Activated T-cell treated with anti-CD3 and anti-CD28 coated beads, Interleukin-2, amount 50 U/mL, for 72 hours (primary cell): ENCODE data around the gene ZDHHC16. TPM values are rescaled to one million over a fixed set of nuclear protein-coding genes. Genes with fewer than 3 reads are reported as not detected.
A peak's percentile ranks its signal among the peaks of the same experiment; 100 is the strongest.
"Not testable (repeated sequence)": the region's sequence is repeated elsewhere in the genome, so short reads cannot be mapped to it uniquely, and the experiment has no call there.

Experiments used
- ATAC-seq, 2 donors: fragments of 150-1000 bp; cut with Tn5 transposase; replicated peaks in 1 of 2; 2 replicates each; pipeline ENCODE4 v1.10.0; 2021; ENCODE audit warnings: moderate library complexity in 2 of 2, mild to moderate bottlenecking in 1 of 2
- DNase-seq, 2 donors: peaks; one replicate each; pipeline ENCODE4 v3.0.0; 2021 to 2022; ENCODE audit warnings: mixed read lengths in 1 of 2
- H3K27ac Mint-ChIP-seq: one replicate; pipeline ENCODE4 v1.8.0; 2022; ENCODE audit warnings: mild to moderate bottlenecking, moderate library complexity, mixed read lengths
- H3K27me3 Mint-ChIP-seq: one replicate; pipeline ENCODE4 v1.8.0; 2022; ENCODE audit warnings: low read depth, mixed read lengths
- H3K36me3 Mint-ChIP-seq, 2 donors: one replicate each; pipeline ENCODE4 v1.8.0; 2022; ENCODE audit warnings: mixed read lengths in 2 of 2, mild to moderate bottlenecking in 1 of 2; ENCODE audit not compliant: insufficient read depth in 2 of 2
- H3K4me1 Mint-ChIP-seq: one replicate; pipeline ENCODE4 v1.8.0; 2022; ENCODE audit warnings: low read depth, mixed read lengths
- H3K4me3 Mint-ChIP-seq, 2 donors: one replicate each; pipeline ENCODE4 v1.8.0; 2022; ENCODE audit warnings: mild to moderate bottlenecking in 2 of 2, mixed read lengths in 2 of 2, moderate library complexity in 2 of 2
- H3K9me3 Mint-ChIP-seq, 2 donors: one replicate each; pipeline ENCODE4 v1.8.0; 2022; ENCODE audit warnings: mixed read lengths in 2 of 2
- total RNA-seq, 2 donors: library from RNA; stranded (reverse); gene quantifications; one replicate each; pipeline ENCODE4 v1.2.3, GENCODE V29; 2022

ZDHHC16 gene
- total RNA-seq, 2 donors from 2014 or later = 35.5 to 37.8 TPM

- Mint-ChIP-seq H3K27me3 (no peaks in the 10 kb centered on the region), H3K36me3 (peaks cover 2 to 7% of the 10 kb centered on the region in 2 donors), H3K27ac (peak overlapping the region; percentile 17), H3K9me3 (no peaks in the 10 kb centered on the region), H3K4me1 (peaks cover 94% of the 10 kb centered on the region), H3K4me3 (peak overlapping the region; percentile 25 to 38)
- ATAC-seq = no peak
- no peak for DNase-seq
These were observed 29.4 kb upstream of the ZDHHC16 start for GRCh38 chr10:97416565-97416964.

DNA sequence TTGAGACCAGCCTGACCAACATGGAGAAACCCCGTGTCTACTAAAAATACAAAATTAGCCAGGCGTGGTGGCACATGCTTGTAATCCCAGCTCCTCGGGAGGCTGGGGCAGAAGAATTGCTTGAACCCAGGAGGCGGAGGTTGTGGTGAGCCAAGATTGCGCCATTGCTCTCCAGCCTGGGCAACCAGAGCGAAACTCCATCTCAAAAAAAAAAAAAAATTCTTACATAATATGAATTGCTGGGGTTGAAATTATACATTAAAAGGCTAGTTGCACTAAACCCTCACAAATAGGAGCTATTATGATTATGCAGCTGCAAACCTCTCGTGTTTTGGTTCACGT is 22.2 kb upstream of the ZDHHC16 start:
- not testable (repeated sequence) for H3K9me3 Mint-ChIP-seq, H3K27me3 Mint-ChIP-seq, ATAC-seq, DNase-seq
- Mint-ChIP-seq H3K4me3 (peak overlapping the region; percentile 70 to 76), H3K27ac (peak overlapping the region; percentile 98), H3K4me1 (peaks cover 69% of the 10 kb centered on the region), H3K36me3 (peaks cover 16 to 17% of the 10 kb centered on the region in 2 donors)

DNA sequence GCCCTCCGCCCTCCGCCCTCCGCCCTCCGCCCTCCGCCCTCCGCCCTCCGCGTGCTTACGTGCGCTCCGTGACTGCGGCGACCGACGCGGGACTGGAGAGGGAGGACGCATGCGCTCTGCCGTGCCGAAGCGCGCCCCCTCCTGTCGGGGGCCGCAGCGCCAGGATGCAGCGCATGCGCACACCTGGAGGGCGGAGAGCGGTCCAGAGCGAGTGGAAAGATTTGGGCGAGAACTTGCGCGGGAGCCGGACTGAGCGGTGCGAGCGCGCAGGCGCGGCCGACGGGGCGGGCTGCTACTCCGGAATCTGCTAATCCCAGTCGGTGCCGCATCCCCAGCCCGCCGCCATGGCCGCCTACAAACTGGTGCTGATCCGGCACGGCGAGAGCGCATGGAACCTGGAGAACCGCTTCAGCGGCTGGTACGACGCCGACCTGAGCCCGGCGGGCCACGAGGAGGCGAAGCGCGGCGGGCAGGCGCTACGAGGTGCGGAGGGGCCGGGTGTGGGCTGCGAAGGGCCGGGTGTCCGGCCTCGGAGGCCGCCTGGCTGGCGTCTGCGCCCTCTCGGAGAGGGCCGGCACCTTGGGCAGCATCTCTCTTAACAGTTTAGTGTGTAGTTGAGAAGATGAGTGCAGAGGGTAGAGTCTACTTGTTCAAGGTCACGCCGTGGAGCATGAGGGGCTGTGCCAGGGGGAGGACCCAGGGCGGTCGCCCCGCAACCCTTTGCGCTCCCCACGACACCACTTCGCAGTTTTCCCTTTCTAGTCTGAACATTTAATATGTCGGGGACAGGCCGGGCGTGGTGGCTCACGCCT is 19.8 kb upstream of the ZDHHC16 start, which contains the start of gene PGAM1:
Gene PGAM1, plus strand, starts transcription at position 228 of the 812 bp plus-strand sequence. Its CDS starts 117 bp downstream, at position 345.
- H3K4me1 Mint-ChIP-seq = peaks cover 60% of the 10 kb centered on the region

GRCh38 chr10:97426776-97427570 is 19.0 kb upstream of the ZDHHC16 start:
- Mint-ChIP-seq H3K4me1 (peaks cover 52% of the 10 kb centered on the region), H3K36me3 (peaks cover 16 to 34% of the 10 kb centered on the region in 2 donors), H3K27me3 (no peaks in the 10 kb centered on the region), H3K9me3 (no peaks in the 10 kb centered on the region), H3K4me3 (peak overlapping the region; percentile 76 to 97), H3K27ac (peak overlapping the region; percentile 95)
- ATAC-seq = no peak
- DNase-seq = no peak

More for the DNA sequence above, 19.8 kb upstream of the ZDHHC16 start, which contains the start of gene PGAM1:
- Mint-ChIP-seq H3K27ac (peak within 1 kb of the TSS; percentile 98), H3K4me3 (peak within 1 kb of the TSS; percentile 76 to 97), H3K36me3 (peaks cover 16 to 32% of the 10 kb centered on the region in 2 donors), H3K27me3 (no peaks in the 10 kb centered on the region), H3K9me3 (no peaks in the 10 kb centered on the region)
- peak; percentile 80 for ATAC-seq
- peak; percentile 94 to 98 for DNase-seq

- H3K36me3 Mint-ChIP-seq = peaks cover 16 to 36% of the 10 kb centered on the region in 2 donors
- H3K27ac Mint-ChIP-seq = peak overlapping the region; percentile 95
- peak; percentile 45 to 51 for DNase-seq
- peak; percentile 41 to 58 for ATAC-seq
- no peaks in the 10 kb centered on the region for H3K9me3 Mint-ChIP-seq
- H3K4me1 Mint-ChIP-seq = peaks cover 51% of the 10 kb centered on the region
- H3K4me3 Mint-ChIP-seq = peak overlapping the region; percentile 76 to 97
- no peaks in the 10 kb centered on the region for H3K27me3 Mint-ChIP-seq
These were observed 18.3 kb upstream of the ZDHHC16 start for GRCh38 chr10:97427571-97428179.

DNA sequence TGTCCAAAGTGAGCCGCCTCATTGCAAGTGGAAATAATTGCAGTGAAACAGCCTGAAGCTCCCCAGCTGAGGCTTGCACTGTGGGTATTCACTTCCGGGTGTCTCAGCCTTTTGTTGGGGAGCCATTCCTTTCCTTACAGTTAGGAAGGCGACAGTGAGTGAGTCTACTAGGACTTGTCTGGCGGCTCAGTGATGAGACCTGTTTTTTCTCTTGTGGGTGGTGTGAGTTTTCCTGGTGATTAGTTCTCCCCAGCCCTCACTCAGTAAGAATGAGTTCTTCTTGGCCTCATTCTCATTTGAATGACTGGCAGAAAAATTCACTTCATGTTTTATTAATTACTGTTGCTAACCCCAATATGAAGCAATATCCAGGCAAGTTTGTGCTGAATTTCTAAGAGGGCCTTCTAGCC is 17.4 kb upstream of the ZDHHC16 start:
- Mint-ChIP-seq H3K4me1 (peaks cover 42% of the 10 kb centered on the region), H3K27me3 (no peaks in the 10 kb centered on the region), H3K36me3 (peaks cover 16 to 36% of the 10 kb centered on the region in 2 donors), H3K9me3 (no peaks in the 10 kb centered on the region), H3K27ac (peak overlapping the region; percentile 92), H3K4me3 (peak overlapping the region; percentile 76 to 97)
- DNase-seq = peak; percentile 17 to 41
- no peak for ATAC-seq

- Mint-ChIP-seq H3K27me3 (no peaks in the 10 kb centered on the region), H3K36me3 (peaks cover 4 to 25% of the 10 kb centered on the region in 2 donors), H3K27ac (peak overlapping the region; percentile 86), H3K4me1 (peaks cover 18% of the 10 kb centered on the region), H3K9me3 (no peaks in the 10 kb centered on the region), H3K4me3 (no peak overlapping the region)
- ATAC-seq (no peak), DNase-seq (no peak)
These were observed 11.9 kb upstream of the ZDHHC16 start for GRCh38 chr10:97434055-97434454.

DNA sequence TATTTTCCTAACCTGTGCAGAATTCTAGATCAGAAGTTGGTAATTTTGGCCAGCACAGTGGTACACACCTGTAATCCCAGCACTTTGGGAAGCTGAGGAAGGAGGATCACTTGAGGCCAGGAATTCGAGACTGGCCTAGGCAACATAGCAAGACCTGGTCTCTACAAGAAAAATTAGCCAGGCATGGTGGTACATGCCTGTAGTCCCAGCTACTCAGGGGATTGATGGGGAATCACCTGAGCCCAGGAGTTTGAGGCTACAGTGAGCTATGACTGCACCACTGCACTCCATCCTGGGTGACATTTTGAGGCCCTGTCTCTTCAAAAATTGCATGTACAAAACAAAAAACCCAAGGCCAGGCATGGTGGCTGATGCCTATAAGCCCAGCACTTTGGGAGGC is 11.4 kb upstream of the ZDHHC16 start:
- Mint-ChIP-seq H3K4me3 (no peak overlapping the region), H3K27ac (peak overlapping the region; percentile 86), H3K36me3 (peaks cover 4 to 20% of the 10 kb centered on the region in 2 donors), H3K4me1 (peaks cover 13% of the 10 kb centered on the region), H3K27me3 (no peaks in the 10 kb centered on the region), H3K9me3 (no peaks in the 10 kb centered on the region)
- DNase-seq (no peak), ATAC-seq (no peak)

DNA sequence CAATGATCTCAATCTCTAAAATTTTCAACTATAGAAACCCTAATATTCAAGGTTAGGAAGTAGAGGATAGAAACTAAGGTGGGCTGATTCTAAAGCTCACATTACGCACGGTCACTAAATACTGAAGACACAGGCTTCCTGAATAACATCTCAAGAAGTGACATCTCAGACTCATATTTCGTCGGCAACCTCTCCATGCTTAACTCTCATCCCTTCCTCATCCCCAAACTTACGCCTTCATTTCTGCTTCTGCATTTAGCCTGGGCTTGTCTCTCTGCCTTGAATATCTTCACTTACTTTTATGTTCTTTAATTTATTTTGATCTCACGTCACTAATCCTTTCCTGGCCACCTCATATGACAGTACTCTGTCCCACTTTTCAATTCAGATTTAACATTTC is 10.8 kb upstream of the ZDHHC16 start:
- ATAC-seq = no peak
- Mint-ChIP-seq H3K36me3 (peaks cover 3 to 16% of the 10 kb centered on the region in 2 donors), H3K9me3 (no peaks in the 10 kb centered on the region), H3K4me1 (peaks cover 11% of the 10 kb centered on the region), H3K4me3 (no peak overlapping the region), H3K27me3 (no peaks in the 10 kb centered on the region), H3K27ac (peak overlapping the region; percentile 52)
- no peak for DNase-seq

DNA sequence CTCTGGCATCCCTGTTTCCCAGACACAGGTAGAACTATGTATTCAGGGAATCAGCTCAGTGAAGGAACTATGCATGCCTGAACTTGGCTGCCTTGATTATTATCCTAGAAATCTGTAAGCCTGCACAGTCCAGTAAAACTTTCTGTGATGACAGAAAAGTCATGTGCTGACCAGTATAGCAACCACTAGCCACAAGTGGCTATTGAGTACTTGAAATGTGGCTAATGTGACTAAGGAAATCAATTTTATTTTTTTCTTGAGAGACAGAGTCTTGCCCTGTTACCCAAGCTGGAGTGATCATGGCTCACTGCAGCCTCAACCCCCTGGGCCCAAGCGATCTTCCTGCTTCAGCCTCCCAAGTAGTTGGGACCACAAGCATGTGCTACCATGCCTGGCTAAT is 3.7 kb upstream of the ZDHHC16 start:
- peaks cover 34% of the 10 kb centered on the region for H3K4me1 Mint-ChIP-seq
- peak overlapping the region; percentile 54 for H3K27ac Mint-ChIP-seq
- no peaks in the 10 kb centered on the region for H3K9me3 Mint-ChIP-seq
- no peak overlapping the region for H3K4me3 Mint-ChIP-seq
- H3K27me3 Mint-ChIP-seq = no peaks in the 10 kb centered on the region
- peaks cover 17 to 23% of the 10 kb centered on the region in 2 donors for H3K36me3 Mint-ChIP-seq
- ATAC-seq (no peak), DNase-seq (no peak)

DNA sequence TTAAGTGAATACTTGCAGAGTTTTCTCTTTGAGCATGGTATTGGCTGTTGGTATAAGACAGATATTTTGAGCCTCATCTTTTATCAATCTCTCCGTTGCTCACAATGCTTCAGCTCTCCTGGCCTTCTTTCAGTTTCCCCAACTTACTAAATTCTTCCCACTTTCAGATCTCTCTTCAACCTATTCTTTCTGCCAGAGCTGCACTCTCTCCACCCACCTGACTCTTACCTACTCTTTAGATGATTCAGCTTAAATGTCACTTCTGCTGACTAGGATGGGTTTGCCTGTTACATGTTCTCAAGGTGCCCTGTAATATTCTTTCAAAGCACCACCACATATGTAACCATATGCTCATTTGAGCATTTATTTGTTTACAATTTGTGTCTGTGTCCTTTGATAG is 1.8 kb upstream of the ZDHHC16 start:
- Mint-ChIP-seq H3K36me3 (peaks cover 14 to 23% of the 10 kb centered on the region in 2 donors), H3K27me3 (no peaks in the 10 kb centered on the region)
- DNase-seq = no peak

GRCh38 chr10:97445357-97445721 is 636 bp upstream of the ZDHHC16 start:
- H3K27me3 Mint-ChIP-seq = no peaks in the 10 kb centered on the region
- peaks cover 14 to 19% of the 10 kb centered on the region in 2 donors for H3K36me3 Mint-ChIP-seq

More for the DNA sequence above, 1.8 kb upstream of the ZDHHC16 start:
- peaks cover 50% of the 10 kb centered on the region for H3K4me1 Mint-ChIP-seq
- ATAC-seq = peak; percentile 14 to 46
- peak overlapping the region; percentile 94 to 98 for H3K4me3 Mint-ChIP-seq
- H3K9me3 Mint-ChIP-seq = no peaks in the 10 kb centered on the region
- H3K27ac Mint-ChIP-seq = peak overlapping the region; percentile 98

GRCh38 chr10:97450828-97451227 is 4.9 kb downstream of the ZDHHC16 start:
- H3K27ac Mint-ChIP-seq = peak overlapping the region; percentile 36
- peaks cover 74% of the 10 kb centered on the region for H3K4me1 Mint-ChIP-seq
- no peak for ATAC-seq
- no peaks in the 10 kb centered on the region for H3K27me3 Mint-ChIP-seq
- peaks cover 4 to 5% of the 10 kb centered on the region in 2 donors for H3K36me3 Mint-ChIP-seq
- H3K4me3 Mint-ChIP-seq = no peak overlapping the region
- H3K9me3 Mint-ChIP-seq = no peaks in the 10 kb centered on the region
- DNase-seq = no peak

More at GRCh38 chr10:97445357-97445721, 636 bp upstream of the ZDHHC16 start:
- Mint-ChIP-seq H3K9me3 (no peaks in the 10 kb centered on the region), H3K27ac (peak overlapping the region; percentile 98), H3K4me3 (peak overlapping the region; percentile 94 to 98), H3K4me1 (peaks cover 54% of the 10 kb centered on the region)
- ATAC-seq = no peak
- no peak for DNase-seq
